NCI-H2196 (cell line): Measurements from ENCODE around the gene MYCN.
"Not testable (repeated sequence)": the region's sequence is repeated elsewhere in the genome, so short reads cannot be mapped to it uniquely, and the experiment has no call there.

Experiments
- DNase-seq: peaks from one replicate; lab custom pipeline; 2025; ENCODE audit not compliant: unreplicated experiment; lab: John Stamatoyannopoulos, UW

Gene MYCN

DNA sequence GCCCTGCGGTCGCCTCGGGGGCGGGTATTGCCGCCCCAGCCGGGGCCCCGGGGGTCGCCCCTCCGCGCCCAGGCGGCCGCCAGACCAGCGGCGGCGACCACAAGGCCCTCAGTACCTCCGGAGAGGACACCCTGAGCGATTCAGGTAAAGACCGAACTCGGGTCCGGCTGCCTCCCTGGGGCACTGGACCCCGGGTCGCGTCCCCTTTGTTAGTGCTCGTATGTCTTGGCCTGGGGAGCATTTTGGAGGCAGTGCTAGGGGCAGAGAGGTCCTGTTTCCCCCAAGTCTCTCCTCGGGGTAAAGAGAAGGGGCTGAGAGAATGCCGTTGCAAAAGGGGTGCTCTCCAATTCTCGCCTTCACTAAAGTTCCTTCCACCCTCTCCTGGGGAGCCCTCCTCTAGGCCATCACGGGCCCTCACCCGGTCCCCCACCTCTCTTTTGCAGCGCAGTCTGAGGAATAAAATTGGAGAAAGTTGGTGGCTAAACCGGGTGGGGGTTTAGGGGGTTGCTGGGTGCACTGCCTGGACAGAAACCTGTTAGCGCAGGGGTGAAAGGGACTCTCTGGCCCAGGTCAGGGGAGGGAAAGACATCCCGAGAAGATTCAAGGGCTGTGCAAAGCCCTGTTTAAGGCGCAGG is 2.5 kb downstream of the MYCN start:
- DNase-seq = no peak

DNA sequence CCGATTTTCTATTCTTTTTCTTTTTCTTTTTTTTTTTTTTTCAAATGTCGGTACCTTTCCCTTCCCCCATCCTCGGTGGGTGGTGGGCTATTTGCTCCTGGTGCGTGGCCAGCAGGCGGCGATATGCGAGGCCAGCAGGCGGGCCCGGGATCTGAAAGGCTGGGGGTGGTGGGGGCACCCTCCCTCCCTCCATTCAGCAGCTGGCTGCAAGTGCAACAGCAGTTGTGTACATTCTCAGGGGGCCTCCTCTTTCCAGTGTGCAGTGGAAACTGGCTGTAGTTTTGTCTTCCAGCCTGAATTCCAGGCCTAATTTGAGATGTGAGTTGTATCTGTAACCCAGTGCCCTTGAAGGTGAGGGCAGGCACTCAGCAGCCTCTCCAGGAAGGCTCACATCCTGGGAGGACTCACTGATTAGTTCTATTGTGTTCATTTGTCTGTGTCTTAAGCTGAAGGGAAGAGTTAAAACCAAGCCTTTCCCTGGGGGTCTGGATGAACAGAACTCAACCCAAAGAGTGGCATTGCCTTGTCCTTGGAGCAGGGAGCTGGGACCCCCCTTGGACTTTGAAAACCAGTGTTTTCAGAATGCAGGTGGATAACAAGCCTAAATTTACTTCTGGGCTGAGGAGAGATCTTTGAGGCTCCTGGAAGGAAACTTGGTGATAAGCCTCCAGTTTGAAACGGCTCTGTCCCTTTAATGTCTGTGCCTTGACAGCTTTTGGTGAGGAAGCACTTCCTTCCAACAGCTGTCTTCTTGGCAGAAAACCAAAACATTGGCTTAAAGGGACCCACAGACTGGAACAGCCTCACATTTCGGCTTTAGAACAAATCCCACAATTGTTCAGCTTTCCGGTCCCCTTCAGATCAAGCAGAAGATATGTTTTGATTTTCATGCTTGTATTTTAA is 3.3 kb downstream of the MYCN start:
- no peak for DNase-seq

DNA sequence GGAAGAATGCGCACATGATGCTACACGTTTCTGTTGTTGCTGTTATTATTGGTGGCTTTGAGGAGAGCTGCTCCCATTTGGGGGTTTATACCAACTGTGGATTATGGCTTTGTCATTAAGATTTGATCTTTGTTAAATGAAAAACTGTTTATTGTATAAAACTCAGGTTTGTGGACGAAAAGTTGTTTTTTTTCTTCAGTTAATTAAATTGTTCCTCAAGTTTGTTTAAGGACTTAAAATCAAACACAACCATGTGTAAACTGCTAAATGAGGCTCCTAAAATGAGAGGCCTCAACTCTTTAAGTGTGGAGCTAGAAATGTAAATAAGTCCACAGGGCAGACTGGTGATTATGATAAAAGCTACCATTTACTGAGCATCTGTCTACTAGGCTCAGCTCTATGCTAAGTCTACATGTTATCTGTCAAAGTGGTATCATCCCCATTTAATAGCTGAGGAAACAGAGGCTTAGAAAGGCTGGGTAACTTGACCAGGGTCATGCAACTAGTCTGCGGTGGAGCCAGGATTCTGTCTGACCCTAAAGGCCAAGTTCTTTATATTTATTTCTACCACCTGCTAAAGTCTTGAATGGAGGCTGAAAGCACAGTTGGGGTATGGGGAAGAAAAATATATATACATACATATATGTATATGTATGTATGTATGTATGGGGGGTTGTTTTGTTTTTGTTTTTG is 4.1 kb downstream of the MYCN start:
- no peak for DNase-seq

DNA sequence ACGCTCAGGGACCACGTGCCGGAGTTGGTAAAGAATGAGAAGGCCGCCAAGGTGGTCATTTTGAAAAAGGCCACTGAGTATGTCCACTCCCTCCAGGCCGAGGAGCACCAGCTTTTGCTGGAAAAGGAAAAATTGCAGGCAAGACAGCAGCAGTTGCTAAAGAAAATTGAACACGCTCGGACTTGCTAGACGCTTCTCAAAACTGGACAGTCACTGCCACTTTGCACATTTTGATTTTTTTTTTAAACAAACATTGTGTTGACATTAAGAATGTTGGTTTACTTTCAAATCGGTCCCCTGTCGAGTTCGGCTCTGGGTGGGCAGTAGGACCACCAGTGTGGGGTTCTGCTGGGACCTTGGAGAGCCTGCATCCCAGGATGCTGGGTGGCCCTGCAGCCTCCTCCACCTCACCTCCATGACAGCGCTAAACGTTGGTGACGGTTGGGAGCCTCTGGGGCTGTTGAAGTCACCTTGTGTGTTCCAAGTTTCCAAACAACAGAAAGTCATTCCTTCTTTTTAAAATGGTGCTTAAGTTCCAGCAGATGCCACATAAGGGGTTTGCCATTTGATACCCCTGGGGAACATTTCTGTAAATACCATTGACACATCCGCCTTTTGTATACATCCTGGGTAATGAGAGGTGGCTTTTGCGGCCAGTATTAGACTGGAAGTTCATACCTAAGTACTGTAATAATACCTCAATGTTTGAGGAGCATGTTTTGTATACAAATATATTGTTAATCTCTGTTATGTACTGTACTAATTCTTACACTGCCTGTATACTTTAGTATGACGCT is 5.8 kb downstream of the MYCN start:
- no peak for DNase-seq

DNA sequence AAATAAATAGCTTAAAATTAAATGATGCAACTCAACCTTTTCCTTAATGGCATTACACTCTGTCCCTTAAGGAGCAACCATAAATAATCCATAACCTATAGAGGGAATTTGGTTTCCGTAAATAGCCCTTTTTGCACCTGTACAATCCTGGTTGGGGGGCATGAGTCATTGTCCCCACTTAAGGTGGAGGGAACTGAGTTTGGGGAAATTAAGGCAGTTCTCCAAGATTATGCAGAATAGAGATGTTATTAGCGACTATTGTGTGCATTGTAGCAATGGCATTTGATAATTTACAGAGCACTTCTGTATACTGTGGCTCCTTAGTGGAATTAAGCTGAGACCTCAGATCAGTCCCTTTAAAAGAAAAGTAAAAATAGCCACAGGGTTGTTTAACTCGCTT is 6.6 kb downstream of the MYCN start:
- DNase-seq = no peak

DNA sequence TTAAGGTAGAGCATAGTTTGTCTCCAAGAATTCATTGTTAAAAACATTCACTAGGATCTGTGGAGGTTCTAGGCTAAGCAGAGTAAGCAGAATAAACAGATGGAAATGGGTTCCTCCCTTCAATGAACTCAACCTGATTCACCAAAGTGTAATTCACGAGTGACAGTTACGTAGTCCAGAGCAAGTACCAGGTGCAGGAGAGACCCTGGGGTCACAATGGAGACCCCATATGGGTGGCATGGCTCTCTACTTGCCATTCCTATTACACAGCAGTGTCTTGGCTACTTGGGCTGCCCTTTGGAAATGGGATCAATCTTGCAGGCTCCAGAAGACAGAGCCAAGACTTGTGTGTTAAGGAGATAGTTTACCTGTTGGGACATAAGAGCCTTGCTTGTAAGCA is 7.1 kb downstream of the MYCN start:
- no peak for DNase-seq

DNA sequence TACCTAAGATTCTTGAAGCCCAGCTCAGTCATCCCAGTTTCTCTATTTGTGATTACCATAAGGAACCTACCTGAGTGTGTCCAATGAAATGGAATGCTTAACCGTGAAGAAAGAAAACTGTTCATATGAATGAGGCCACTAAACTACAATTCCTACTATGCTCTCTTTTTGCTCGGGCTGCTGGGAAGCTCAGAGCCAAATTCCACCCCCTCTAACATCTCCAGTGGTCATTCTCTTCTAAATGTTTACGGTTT is 8.3 kb downstream of the MYCN start:
- DNase-seq = no peak

DNA sequence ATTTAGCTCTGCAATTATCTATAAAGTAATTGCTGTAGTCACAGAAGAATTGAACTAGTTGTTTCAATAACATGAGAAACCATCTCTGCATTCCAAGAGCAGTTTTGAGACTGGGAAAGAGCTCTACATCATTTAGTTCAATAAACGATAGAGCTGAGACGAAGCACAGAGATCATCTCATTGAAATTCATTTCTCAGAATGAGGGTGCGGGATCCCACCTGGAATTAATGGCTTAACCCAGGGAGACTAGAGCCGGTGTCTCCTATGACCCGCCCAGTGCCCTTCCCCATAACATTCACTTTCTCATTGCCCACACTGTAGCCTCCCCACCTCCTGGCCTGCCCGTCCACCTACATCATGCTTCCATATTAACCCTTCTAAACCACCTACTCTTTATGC is 8.8 kb downstream of the MYCN start:
- no peak for DNase-seq

DNA sequence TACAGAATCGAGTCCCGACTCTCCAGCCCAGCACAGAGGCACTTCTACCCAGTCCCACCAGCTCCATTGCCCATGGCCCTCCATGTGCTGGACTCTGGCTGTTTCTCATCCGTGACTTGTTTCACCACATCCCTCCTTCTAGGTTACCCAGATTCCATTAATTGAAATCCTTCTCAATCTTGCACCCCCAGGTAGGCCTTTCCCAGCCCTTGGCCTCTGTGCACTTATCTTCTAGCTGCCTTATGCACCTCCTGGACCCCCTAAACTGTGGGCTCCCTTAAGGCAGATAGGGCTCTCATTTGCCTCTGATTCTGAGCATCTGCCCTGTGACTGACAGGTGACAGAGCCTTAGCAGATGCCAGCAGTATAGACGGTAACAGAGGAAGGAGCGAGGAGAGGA is 9.2 kb downstream of the MYCN start:
- no peak for DNase-seq

DNA sequence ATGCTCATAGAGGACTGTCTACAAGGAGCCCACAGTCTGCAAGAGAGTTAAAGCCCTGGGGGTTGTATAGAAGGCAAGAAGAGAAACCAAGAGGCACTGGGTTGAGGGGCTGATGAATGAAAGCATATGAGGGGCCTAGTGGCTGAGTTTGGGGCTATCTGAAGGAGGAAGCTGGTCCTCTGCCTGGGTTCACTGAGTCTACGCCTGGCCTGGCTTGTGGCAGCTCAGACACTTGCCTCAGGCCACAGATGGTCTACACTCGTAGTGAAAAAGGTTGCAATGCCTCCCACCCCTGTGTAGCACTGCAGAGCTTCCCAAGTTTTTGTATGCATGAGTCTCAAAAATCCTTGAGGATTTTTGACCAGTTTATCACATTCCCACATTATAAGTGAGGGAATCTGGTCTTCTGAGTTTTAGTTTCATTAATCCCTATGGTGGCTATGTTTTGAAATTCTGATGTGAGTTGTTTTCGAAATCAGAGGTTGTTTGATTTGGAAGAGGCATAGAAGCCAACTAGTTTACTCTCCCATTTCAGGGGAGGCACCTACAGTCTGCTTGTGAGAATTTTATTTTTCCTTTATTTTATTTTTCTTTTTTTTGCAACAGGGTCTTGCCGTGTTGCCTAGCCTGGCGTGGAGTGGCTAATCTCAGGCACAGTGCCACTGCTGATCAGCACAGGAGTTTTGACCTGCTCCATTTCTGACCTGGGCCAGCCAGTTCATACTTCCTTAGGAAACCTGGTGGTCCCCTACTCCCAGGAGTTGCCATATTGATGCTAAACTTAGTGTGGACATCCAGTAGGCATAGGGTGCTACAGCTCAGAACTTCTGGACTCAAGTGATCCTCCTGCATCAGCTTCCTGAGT is 10.0 kb downstream of the MYCN start:
- DNase-seq = no peak

DNA sequence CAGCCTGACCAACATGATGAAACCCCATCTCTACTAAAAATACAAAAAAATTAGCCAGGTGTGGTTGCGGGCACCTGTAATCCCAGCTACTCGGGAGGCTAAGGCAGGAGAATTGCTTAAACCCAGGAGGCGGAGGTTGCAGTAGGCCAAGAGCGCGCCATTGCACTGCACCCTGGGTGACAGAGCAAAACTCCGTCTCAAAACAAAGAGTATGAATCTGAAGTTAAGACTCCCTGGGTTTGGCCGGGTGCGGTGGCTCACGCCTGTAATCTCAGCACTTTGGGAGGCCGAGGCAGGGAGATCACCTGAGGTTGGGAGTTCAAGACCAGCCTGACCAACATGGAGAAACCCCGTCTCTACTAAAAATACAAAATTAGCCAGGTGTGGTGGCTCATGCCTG is 11.6 kb downstream of the MYCN start:
- not testable (repeated sequence) for DNase-seq

DNA sequence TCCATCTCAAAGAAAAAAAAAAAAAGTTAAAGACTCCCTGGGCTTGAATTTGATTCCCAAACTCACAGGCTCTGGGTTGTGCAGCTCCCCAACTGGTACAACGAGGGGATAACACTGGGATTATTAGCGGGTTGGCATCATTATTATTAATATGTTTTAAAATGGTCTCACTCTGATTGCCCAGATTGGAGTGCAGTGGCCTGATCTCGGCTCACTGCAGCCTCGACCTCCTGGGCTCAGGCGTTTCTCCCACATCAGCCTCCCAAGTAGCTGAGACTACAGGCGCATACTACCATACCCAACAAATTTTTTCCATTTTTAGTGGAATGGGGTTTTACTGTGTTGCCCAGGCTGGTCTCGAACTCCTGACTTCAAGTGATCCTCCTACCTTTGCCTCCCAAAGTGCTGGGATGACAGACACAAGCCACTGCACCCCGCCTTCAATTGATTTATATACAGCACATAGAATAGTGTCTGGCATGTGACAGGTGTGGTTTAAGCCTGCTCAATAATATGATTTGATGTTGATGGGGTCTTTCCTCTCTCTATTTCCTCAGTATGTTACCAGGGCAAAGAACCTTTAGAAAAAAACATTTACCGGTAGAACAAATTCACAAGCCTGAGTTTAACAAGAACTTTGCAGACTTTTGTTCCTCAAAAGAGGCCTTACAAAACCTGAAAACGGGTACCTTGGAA is 12.2 kb downstream of the MYCN start:
- no peak for DNase-seq

DNA sequence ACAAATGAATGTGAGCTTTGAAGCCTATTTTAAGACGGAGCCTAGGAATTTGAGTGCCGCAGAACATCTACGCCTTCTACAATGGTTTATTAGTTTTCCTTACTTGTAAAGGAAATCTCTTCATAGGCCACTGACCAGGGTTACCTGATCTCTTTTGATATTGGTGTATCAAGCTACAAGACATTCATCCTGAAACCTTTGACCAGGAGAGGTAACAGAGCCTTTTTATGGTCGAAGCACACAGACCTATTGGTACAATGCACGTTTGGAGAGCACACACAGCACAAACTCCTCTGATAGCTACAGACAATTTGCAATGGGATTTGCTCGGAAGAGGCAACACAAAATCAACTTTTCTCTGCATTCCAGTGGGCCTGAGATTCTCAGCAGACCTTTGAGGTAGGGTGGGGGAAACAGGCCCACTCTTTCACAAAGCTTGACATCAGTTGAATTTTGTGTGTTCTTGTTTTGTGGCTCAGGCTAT is 12.8 kb downstream of the MYCN start:
- DNase-seq = no peak

DNA sequence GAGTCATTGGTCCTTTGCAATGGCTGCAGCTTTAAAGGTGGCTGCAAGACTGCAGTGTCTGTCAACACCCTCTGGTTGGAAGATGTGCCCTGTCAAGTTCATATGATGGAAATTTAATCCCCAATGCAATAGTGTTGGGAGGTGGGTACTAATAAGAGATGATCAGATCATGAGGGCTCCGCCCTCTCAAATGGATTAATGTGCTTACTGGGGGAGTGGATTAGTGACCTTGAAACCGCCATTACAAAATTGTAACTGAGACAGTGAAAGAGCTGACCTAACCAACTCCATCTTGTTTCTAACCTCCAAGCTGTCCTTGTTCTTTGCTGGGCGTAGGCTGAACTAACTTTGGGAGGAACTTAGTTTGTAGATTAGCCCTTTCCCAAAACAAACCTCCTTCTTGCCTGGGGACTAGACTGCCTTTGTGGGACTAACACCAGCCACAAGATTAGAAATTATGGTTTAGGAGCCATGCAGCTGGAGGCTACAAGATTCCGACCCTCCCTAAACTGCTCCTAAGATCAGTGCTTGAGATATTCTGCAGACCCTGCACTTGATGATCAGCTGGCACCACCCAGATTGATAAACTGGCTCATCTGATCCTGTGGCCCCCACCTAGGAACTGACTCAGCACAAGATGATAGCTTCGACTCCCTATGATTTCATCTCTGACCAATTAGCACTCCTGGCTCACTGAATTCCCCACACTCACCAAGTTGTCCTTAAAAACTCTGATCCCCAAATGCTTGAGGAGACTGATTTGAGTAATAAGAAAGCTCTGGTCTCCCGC is 13.7 kb downstream of the MYCN start:
- no peak for DNase-seq

DNA sequence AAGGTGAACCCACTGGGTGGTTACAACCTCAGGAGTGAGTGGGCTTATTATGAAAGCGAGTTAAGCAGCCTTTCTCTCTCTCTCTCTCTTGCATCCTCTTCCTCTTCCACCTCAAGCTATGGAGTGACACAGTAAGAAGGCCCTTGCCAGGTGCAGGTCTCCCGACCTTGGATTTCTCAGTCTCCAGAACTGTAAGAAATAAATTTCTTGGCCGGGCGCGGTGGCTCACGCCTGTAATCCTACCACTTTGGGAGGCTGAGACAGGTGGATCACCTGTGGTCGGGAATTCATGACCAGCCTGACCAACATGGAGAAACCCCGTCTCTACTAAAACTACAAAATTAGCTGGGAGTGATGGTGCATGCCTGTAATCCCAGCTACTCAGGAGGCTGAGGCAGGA is 14.4 kb downstream of the MYCN start:
- DNase-seq = no peak

DNA sequence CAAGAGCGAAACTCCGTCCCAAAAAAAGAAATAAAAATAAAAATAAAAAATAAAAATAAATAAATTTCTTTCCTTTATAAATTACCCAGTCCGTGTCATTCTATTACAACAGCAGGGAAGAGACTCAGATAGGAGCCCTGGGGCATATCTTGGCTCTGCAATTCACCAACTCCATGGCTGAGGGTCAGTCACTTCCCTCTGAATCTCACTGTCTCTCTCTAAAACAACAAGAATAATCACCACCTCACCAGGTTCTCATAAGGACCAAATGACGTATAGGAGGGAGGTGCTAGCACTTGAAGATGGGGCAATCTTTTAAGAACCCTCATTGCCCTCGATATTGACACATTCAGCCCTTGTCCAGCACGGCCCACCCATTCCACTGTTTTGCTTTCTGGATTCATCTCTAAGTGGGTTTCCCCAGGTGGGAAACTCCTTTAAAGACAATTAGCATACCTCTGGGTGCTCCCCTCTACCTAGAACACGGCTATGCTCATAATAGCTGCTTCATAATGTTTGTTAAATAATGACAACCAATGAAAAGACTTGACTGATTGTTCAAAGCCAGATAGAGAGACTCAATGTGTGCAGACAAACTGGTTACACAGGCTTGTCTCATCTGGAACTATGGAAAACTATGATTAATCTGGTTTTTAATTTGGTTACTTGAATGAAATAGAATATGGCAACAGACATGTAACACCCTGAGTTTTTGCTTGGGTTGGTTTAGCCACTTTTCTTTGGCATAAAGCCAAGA is 15.1 kb downstream of the MYCN start:
- no peak for DNase-seq

DNA sequence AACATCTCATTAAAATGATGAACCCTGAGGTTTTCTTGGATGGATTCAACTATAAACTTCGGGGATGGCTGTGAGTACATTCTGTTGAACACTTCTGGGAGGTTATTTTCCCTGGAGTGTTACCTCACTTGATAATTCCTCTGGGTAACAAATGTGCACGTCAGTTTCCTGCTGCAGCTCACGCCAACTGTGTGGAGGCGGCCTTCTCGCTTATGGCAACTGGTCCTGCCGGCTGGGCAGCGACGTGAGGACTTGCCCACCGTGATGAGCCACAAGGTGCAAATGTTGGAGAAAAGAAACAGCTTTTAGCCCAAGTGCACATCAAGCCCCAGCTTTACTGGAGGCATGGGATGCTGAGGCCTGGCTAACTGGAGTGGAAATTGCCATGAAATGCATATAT is 15.9 kb downstream of the MYCN start:
- DNase-seq = no peak
